AG04449 (cell line): ENCODE results near the gene EVC.

Experiments used
- CTCF ChIA-PET: fragments of 350-600 bp; formaldehyde crosslinking; extraction: SDS; loops from one replicate; lab custom pipeline; 2021; ENCODE audit warnings: antibody characterized with exemption; lab: Yijun Ruan, JAX
- POLR2A ChIA-PET: fragments of 400-600, 350-600 bp; formaldehyde crosslinking; extraction: SDS; loops from one replicate; lab custom pipeline; 2020; ENCODE audit warnings: antibody characterized with exemption, inconsistent platforms; lab: Yijun Ruan, JAX
- DNase-seq: peaks from one replicate; pipeline ENCODE4 v3.0.0-alpha.2; 2010; ENCODE audit warnings: low read depth, low spot score
- H3K4me3 ChIP-seq: 2 replicates; pipeline ENCODE4 v1.5.1; 2011; ENCODE audit warnings: low read depth, mild to moderate bottlenecking, control low read depth, low read length
- TF ChIP-seq, protein P1 (sequence below): IDR thresholded peaks from one replicate; pipeline ENCODE4 v1.5.1; 2011; ENCODE audit warnings: mild to moderate bottlenecking, moderate library complexity, low read length, control low read depth, inconsistent platforms; ENCODE audit not compliant: insufficient read depth; ENCODE audit errors: missing control alignments

Gene EVC

GRCh38 chr4:5710961-5711478 is at the start of gene EVC:
TSS of gene EVC (plus strand) at chr4:5711201. CDS start at chr4:5711381, 180 bp downstream.
- H3K4me3 ChIP-seq: peak within 1 kb of the TSS; percentile 76
- no peak for DNase-seq
- TF ChIP-seq, protein P1, sequence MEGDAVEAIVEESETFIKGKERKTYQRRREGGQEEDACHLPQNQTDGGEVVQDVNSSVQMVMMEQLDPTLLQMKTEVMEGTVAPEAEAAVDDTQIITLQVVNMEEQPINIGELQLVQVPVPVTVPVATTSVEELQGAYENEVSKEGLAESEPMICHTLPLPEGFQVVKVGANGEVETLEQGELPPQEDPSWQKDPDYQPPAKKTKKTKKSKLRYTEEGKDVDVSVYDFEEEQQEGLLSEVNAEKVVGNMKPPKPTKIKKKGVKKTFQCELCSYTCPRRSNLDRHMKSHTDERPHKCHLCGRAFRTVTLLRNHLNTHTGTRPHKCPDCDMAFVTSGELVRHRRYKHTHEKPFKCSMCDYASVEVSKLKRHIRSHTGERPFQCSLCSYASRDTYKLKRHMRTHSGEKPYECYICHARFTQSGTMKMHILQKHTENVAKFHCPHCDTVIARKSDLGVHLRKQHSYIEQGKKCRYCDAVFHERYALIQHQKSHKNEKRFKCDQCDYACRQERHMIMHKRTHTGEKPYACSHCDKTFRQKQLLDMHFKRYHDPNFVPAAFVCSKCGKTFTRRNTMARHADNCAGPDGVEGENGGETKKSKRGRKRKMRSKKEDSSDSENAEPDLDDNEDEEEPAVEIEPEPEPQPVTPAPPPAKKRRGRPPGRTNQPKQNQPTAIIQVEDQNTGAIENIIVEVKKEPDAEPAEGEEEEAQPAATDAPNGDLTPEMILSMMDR: no peak
- ChIA-PET CTCF (interaction anchor here (0.7 to 2.1 kb wide), 5 partner anchors 11 to 70 kb away, joined by 3 to 8 read pairs (median 3); no protein-coding TSS in a partner anchor), POLR2A (interaction anchor here (0.6 kb wide), 1 partner anchor 11 kb away, joined by 3 read pairs; no protein-coding TSS in a partner anchor)

DNA sequence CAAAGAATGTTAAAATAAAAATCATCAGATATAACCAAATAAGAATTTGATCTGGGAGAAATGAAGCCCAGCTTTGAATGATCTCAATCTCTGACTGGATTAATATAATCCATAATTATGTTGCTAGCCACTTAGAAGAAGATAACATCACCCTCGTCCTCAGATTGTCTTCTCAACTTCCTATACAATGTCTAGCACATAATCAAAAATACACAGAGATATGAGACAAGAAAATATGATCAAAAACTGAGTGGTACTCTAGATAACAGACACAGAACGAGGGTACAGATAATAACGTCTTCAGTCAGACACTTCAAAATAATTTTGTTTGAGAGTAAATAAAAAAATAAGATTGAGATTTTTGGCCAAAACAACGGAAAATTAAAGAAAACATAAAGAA is 49.8 kb upstream of the EVC start:
- ChIA-PET CTCF (interaction anchor here (1.6 to 2.5 kb wide), 2 partner anchors 129 to 162 kb away, joined by 4 to 10 read pairs; no protein-coding TSS in a partner anchor), POLR2A (no interaction called here)
- no peak for DNase-seq
- TF ChIP-seq, protein P1: no peak
- H3K4me3 ChIP-seq: no peak overlapping the region

DNA sequence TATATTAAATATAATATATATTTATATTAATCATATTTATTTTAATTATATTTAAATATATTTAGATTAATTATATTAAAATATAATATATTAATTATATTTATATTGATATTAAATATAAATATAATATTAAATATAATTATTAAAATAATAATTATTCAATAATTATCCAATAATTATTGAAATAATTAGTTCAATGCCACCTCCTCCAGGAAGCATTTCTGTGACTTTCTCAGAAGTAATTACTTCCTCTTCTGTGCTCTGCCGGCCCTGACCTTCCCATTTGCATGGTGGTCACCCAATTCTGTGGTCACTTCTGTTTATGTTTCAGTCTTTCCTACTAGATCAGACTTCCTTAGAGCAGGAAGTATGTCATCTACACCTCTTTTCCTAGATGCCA is 48.4 kb upstream of the EVC start:
- no peak for DNase-seq
- no peak overlapping the region for H3K4me3 ChIP-seq
- TF ChIP-seq, protein P1: no peak
- ChIA-PET CTCF (no interaction called here), POLR2A (no interaction called here)

DNA sequence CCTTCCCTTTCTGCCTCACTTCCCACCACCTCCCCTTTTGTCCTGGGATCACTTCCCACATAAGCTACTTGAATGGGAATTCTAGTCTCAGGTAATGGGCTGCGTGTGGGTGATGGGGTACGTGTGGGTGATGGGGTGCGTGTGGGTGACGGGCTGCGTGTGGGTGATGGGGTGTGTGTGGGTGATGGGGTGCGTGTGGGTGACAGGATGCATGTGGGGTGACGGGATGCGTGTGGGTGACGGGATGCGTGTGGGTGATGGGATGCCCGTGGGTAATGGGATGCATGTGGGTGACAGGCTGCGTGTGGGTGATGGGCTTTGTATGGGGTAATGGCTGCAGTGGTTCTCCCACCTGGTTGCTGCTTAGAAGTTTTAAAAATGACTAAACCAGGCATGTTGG is 46.2 kb upstream of the EVC start:
- TF ChIP-seq, protein P1: no peak
- no peak overlapping the region for H3K4me3 ChIP-seq
- DNase-seq: no peak
- ChIA-PET CTCF (interaction anchor here (1.0 kb wide), 1 partner anchor 126 kb away, joined by 3 read pairs; no protein-coding TSS in a partner anchor), POLR2A (no interaction called here)

GRCh38 chr4:5666741-5667140 is 44.3 kb upstream of the EVC start:
- H3K4me3 ChIP-seq: no peak overlapping the region
- CTCF ChIA-PET: no interaction called here
- TF ChIP-seq, protein P1: no peak
- no peak for DNase-seq
- POLR2A ChIA-PET: no interaction called here

DNA sequence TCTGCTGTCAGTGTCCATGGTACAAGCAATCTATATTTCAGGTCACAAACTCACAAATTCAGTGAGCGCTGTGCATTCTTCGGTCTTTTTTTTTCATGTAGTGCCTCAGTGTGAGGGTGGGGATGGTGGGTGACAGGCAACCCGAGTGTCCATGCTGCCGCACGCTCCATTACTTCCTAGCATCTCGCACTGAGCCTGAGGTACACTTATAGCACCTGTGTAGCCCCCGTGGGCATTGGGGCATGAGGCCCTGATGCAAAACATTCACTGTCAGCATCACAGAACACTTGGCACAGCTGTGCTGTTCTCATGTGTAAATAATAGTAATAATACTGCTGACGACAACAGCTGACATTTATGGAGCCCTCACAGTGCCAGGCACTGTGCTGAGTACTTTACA is 34.2 kb upstream of the EVC start:
- H3K4me3 ChIP-seq: no peak overlapping the region
- POLR2A ChIA-PET: no interaction called here
- no peak for DNase-seq
- TF ChIP-seq, protein P1: no peak
- CTCF ChIA-PET: no interaction called here
